Colon (tissue), 2 donors: ENCODE measurements around the gene OR5AR1.

Experiments used
- FAIRE-seq: peaks from 2 replicates; lab custom pipeline; 2012; peaks lifted over from hg19 to GRCh38; lab: Jason Lieb, UNC
- donor health status: control.
- donor health status: control.

OR5AR1 gene

GRCh38 chr11:56663386-56663785, at the start of gene OR5AR1:
Gene OR5AR1 (plus strand): TSS chr11:56663686. CDS start chr11:56663686, 0 bp downstream.
- FAIRE-seq, result no peak

DNA sequence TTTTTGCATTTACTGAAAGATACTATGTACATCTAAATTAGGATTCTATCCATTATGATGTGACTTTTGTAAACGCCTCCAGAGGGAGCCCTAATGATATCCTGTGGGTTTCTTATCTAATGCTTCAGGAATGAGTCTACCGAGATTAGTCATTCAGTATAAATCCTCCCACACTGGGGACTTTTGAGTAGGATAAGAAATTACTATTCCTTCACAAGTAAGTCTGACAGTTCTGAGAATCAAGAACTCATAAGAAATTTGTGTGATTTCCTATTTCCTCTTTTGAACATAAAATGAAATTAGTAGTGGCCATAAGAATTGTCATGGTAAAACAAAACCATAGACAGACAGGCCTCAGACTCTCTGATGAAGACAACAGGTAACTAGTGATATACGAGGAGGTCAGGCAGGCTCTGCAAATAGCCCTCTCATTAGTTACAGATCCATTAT, 38.8 kb upstream of the OR5AR1 start:
- no peak for FAIRE-seq

DNA sequence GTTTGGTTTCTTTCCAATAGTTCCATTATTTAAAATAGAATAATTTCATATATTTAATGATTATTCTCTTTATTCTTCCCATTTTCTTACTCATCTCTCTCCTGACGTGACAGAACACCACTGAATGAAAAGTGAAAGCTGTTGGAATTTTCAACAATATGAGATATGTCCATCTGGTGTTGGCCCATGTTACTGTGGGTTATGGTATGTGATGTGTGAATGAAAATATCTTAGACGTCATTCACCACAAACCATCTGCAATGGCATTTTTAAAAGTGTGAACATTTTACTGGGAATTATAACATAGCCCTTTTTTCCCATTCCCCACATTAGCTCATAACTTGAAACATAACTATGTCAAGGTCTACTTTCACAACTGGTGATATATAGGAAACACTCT, 37.5 kb upstream of the OR5AR1 start:
- no peak for FAIRE-seq

DNA sequence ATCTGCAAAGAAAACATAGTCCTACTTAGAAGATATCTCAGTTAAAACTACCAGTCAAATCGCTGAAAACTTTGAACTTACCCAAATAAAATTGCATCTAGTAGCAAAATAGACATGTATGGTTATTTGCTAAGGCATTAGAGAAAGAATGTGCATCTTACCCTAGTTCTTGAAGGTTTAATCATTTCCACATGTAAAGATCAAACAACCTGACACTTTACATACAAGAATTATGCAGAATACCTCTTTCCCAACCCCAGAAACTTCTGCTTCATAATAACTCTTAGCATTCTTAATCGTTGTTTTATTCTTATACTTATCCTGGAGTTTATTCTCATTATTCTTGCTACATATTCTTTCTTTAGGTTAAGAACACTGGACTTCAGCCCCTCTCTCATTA, 31.2 kb upstream of the OR5AR1 start:
- no peak for FAIRE-seq

- no peak for FAIRE-seq
Observed at GRCh38 chr11:56636861-56637260, 26.6 kb upstream of the OR5AR1 start.

DNA sequence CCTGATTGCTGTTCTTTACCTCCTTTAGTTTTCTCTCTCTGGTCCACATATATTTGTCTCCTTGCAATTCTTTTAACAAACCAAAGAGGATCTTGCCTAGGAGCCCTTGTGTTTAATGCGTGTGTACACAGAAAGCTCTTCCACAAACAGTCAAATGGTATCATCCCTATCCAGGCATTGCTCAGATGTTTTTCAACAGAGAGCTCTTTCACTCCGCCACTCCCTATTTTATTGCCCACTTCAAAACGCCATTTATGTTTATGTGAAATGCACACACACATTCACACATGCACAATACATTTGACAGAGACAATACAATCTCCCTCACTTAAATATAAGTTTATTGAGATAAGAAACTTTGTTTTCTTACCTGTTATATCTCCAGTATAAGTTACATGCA, 26.0 kb upstream of the OR5AR1 start:
- no peak for FAIRE-seq

- FAIRE-seq, result no peak
Observed at GRCh38 chr11:56642339-56642738, 21.1 kb upstream of the OR5AR1 start, which contains the start of gene OR5AP2. Gene OR5AP2 (minus strand): TSS chr11:56642439. CDS start chr11:56642439, 0 bp downstream.

- FAIRE-seq, result no peak
Observed at GRCh38 chr11:56659755-56660154, 3.7 kb upstream of the OR5AR1 start.

- FAIRE-seq, result no peak
Observed at GRCh38 chr11:56670984-56671383, 7.5 kb downstream of the OR5AR1 start.

- FAIRE-seq, result no peak
Observed at GRCh38 chr11:56688554-56689100, 25.1 kb downstream of the OR5AR1 start.

- peak; percentile 47 for FAIRE-seq
Observed at GRCh38 chr11:56691179-56691578, 27.7 kb downstream of the OR5AR1 start.

DNA sequence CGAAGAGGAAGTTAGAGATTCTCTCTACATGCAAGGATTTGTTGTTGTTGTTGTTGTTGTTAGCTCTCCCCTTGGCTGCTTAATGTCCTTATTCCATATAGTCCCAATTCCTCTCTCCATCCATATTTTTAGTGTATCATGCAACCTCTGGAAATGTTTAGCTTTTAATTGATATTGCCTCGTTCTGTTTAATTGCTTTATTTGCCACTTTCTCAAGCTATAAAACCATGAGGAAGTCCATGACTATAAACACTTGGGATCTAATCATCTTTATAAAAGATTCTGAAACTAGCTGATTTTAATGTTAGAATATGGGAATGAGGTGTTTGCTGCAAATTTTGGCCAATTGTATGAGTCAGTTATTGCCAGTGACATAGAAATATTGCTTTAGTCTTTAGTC, 29.9 kb downstream of the OR5AR1 start:
- FAIRE-seq, result no peak

GRCh38 chr11:56698795-56699194, 35.3 kb downstream of the OR5AR1 start, which contains the start of gene OR9G1:
Gene OR9G1 (plus strand): TSS chr11:56699095. CDS start chr11:56700388, 1,293 bp downstream.
- FAIRE-seq, result no peak

- no peak for FAIRE-seq
Observed at GRCh38 chr11:56700242-56700913, 36.9 kb downstream of the OR5AR1 start.

GRCh38 chr11:56700914-56701485, 37.5 kb downstream of the OR5AR1 start:
- FAIRE-seq, result no peak

DNA sequence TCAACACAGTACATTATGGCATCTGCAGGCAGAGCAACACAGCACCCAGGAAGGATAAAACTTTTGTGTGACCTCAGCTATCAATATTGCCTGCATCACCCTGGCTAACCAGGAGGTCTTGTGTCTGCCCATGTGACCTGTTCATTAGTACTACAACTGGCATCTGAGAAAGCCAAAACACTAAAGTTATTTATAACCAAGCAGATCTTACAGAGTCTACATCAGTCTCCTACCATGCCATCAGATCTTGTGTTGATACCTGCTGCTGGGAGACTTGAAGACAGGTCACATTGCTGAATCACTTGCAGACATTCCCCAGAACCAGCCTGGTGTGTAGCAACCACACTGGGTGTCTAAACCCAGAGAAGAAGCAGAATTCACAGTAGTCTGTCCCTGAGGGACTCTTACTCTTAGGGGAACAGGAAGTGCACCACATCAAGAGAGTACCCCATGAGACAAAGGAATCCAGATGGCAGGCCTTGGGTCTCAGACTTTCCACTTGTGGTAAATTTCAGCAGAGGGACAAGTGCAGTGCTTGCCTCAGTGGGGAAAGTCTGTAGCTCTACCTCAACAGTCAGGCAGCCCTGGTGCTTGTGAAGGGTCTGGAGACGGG, 42.4 kb downstream of the OR5AR1 start:
- FAIRE-seq, result no peak

DNA sequence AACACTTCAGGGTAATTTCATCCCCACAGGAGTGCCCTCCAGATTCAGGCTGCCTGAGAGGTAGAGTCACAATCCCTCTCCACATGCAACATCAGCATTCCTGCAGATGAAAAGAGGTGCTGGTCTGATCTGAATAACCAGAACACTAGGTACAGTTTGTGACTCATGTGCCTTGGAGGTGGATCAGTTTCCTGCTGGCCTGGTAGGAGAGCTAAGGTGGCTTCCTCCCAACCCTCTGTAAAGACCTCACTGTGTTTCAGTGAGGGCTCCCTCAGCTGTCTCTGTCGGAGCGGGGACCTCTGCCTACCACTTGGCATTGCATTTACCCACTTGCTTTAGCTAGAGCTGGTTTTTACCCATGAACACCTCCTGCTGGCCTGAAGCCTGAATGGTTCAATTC, 43.0 kb downstream of the OR5AR1 start:
- FAIRE-seq, result no peak

DNA sequence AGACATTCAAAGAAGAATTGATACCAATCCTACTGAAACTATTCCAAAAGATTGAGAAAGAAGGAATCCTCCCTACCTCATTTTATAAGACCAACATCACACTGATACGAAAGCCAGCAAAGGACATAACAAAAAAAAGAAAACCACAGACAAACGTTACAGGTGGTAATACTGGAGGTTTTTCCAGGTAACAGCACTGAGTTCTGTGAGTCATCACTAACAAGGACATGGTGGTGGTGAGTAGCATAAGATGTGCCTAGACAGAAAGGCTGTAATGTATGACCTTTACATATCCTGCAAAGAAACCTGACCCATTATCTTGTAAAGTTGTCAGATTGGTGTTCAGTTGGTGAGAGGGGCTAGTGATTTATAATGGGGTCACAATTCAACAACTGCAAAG, 50.7 kb downstream of the OR5AR1 start:
- no peak for FAIRE-seq
